Measurements from ENCODE around the gene TNFRSF21. TPM values are rescaled to one million over a fixed set of nuclear protein-coding genes. Genes with fewer than 3 reads are reported as not detected.

The TNFRSF21 gene
- total and polyA plus RNA-seq, 10 of the 15 experiments (the other 5 are each of a cell fraction or from before 2014, with no cell fraction given) = 0.09 to 1.0 (median 0.27) TPM

DNA sequence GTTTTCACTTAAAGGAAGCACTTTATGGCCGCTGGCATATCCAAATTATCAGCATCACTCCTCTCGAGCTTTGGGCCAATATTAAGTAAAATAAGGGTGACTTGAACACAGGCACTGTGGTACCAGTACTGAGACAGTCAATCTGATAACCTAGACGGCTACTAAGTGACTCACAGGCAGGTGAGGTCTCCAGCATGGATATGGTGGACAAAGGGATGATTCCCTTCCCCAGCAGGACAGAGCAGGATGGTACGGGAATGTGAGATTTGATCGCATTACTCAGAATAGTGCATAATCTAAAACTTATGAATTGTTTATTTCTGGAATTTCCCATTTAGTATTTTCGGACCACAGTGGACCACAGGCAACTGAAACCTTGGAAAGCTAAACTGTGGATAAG, 55.7 kb downstream of the TNFRSF21 start:
- RAD21 ChIA-PET (ENCODE audit: unreplicated experiment) = interaction anchor here (1.0 to 1.1 kb wide), 2 partner anchors 11 kb away, joined by 4 to 5 read pairs; no protein-coding TSS in a partner anchor
- FAIRE-seq = no peak
- TF ChIP-seq, protein P1, sequence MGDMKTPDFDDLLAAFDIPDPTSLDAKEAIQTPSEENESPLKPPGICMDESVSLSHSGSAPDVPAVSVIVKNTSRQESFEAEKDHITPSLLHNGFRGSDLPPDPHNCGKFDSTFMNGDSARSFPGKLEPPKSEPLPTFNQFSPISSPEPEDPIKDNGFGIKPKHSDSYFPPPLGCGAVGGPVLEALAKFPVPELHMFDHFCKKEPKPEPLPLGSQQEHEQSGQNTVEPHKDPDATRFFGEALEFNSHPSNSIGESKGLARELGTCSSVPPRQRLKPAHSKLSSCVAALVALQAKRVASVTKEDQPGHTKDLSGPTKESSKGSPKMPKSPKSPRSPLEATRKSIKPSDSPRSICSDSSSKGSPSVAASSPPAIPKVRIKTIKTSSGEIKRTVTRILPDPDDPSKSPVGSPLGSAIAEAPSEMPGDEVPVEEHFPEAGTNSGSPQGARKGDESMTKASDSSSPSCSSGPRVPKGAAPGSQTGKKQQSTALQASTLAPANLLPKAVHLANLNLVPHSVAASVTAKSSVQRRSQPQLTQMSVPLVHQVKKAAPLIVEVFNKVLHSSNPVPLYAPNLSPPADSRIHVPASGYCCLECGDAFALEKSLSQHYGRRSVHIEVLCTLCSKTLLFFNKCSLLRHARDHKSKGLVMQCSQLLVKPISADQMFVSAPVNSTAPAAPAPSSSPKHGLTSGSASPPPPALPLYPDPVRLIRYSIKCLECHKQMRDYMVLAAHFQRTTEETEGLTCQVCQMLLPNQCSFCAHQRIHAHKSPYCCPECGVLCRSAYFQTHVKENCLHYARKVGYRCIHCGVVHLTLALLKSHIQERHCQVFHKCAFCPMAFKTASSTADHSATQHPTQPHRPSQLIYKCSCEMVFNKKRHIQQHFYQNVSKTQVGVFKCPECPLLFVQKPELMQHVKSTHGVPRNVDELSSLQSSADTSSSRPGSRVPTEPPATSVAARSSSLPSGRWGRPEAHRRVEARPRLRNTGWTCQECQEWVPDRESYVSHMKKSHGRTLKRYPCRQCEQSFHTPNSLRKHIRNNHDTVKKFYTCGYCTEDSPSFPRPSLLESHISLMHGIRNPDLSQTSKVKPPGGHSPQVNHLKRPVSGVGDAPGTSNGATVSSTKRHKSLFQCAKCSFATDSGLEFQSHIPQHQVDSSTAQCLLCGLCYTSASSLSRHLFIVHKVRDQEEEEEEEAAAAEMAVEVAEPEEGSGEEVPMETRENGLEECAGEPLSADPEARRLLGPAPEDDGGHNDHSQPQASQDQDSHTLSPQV (IDR thresholded peaks at IDR 0.05) = no peak
- TF ChIP-seq SPI1 (IDR thresholded peaks at IDR 0.05; ENCODE audit: borderline replicate concordance, insufficient read depth, low read depth, low read length) = no peak
- TF ChIP-seq, protein P2, sequence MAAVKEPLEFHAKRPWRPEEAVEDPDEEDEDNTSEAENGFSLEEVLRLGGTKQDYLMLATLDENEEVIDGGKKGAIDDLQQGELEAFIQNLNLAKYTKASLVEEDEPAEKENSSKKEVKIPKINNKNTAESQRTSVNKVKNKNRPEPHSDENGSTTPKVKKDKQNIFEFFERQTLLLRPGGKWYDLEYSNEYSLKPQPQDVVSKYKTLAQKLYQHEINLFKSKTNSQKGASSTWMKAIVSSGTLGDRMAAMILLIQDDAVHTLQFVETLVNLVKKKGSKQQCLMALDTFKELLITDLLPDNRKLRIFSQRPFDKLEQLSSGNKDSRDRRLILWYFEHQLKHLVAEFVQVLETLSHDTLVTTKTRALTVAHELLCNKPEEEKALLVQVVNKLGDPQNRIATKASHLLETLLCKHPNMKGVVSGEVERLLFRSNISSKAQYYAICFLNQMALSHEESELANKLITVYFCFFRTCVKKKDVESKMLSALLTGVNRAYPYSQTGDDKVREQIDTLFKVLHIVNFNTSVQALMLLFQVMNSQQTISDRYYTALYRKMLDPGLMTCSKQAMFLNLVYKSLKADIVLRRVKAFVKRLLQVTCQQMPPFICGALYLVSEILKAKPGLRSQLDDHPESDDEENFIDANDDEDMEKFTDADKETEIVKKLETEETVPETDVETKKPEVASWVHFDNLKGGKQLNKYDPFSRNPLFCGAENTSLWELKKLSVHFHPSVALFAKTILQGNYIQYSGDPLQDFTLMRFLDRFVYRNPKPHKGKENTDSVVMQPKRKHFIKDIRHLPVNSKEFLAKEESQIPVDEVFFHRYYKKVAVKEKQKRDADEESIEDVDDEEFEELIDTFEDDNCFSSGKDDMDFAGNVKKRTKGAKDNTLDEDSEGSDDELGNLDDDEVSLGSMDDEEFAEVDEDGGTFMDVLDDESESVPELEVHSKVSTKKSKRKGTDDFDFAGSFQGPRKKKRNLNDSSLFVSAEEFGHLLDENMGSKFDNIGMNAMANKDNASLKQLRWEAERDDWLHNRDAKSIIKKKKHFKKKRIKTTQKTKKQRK (IDR thresholded peaks at IDR 0.05; ENCODE audit: low read depth, low read length) = no peak
- TF ChIP-seq, protein P3, sequence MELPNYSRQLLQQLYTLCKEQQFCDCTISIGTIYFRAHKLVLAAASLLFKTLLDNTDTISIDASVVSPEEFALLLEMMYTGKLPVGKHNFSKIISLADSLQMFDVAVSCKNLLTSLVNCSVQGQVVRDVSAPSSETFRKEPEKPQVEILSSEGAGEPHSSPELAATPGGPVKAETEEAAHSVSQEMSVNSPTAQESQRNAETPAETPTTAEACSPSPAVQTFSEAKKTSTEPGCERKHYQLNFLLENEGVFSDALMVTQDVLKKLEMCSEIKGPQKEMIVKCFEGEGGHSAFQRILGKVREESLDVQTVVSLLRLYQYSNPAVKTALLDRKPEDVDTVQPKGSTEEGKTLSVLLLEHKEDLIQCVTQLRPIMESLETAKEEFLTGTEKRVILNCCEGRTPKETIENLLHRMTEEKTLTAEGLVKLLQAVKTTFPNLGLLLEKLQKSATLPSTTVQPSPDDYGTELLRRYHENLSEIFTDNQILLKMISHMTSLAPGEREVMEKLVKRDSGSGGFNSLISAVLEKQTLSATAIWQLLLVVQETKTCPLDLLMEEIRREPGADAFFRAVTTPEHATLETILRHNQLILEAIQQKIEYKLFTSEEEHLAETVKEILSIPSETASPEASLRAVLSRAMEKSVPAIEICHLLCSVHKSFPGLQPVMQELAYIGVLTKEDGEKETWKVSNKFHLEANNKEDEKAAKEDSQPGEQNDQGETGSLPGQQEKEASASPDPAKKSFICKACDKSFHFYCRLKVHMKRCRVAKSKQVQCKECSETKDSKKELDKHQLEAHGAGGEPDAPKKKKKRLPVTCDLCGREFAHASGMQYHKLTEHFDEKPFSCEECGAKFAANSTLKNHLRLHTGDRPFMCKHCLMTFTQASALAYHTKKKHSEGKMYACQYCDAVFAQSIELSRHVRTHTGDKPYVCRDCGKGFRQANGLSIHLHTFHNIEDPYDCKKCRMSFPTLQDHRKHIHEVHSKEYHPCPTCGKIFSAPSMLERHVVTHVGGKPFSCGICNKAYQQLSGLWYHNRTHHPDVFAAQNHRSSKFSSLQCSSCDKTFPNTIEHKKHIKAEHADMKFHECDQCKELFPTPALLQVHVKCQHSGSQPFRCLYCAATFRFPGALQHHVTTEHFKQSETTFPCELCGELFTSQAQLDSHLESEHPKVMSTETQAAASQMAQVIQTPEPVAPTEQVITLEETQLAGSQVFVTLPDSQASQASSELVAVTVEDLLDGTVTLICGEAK (IDR thresholded peaks at IDR 0.05; ENCODE audit: borderline replicate concordance) = no peak
- no peak for TF ChIP-seq ATF7 (IDR thresholded peaks at IDR 0.05; ENCODE audit: low read depth)
- TF ChIP-seq MEF2B (IDR thresholded peaks at IDR 0.05; ENCODE audit: partially characterized antibody, poor library complexity, severe bottlenecking) = no peak
- no peak for TF ChIP-seq ZNF24 (IDR thresholded peaks at IDR 0.05)
- TF ChIP-seq, protein P4, sequence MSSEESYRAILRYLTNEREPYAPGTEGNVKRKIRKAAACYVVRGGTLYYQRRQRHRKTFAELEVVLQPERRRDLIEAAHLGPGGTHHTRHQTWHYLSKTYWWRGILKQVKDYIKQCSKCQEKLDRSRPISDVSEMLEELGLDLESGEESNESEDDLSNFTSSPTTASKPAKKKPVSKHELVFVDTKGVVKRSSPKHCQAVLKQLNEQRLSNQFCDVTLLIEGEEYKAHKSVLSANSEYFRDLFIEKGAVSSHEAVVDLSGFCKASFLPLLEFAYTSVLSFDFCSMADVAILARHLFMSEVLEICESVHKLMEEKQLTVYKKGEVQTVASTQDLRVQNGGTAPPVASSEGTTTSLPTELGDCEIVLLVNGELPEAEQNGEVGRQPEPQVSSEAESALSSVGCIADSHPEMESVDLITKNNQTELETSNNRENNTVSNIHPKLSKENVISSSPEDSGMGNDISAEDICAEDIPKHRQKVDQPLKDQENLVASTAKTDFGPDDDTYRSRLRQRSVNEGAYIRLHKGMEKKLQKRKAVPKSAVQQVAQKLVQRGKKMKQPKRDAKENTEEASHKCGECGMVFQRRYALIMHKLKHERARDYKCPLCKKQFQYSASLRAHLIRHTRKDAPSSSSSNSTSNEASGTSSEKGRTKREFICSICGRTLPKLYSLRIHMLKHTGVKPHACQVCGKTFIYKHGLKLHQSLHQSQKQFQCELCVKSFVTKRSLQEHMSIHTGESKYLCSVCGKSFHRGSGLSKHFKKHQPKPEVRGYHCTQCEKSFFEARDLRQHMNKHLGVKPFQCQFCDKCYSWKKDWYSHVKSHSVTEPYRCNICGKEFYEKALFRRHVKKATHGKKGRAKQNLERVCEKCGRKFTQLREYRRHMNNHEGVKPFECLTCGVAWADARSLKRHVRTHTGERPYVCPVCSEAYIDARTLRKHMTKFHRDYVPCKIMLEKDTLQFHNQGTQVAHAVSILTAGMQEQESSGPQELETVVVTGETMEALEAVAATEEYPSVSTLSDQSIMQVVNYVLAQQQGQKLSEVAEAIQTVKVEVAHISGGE (CRISPR knock-in tag; IDR thresholded peaks at IDR 0.05) = no peak

More for the DNA sequence above, 55.7 kb downstream of the TNFRSF21 start:
- DNase-seq (ENCODE audit: low read depth, low spot score) (no peak), ATAC-seq (no peak)
- H2AFZ ChIP-seq (ENCODE audit: control insufficient read depth, low read depth, low read length) = no peak overlapping the region
- BruUV-seq (replicated peaks) = no TSS peak
- H3K79me2 ChIP-seq (ENCODE audit: control insufficient read depth, insufficient read depth, low read length) = no peaks in the 10 kb centered on the region
- H3K4me1 ChIP-seq (ENCODE audit: control insufficient read depth, insufficient read depth, low read length) = no peaks in the 10 kb centered on the region
- no peak overlapping the region for H3K4me2 ChIP-seq (ENCODE audit: control insufficient read depth, insufficient read depth)
- H3K9ac ChIP-seq (ENCODE audit: control insufficient read depth, insufficient read depth, low read length) = no peak overlapping the region
- in situ Hi-C loops (cut with MboI) = no loop called here
- ChIA-PET SMC1A (ENCODE audit: uncharacterized antibody, unreplicated experiment) (interaction anchor here (1.3 kb wide), 1 partner anchor 11 kb away, joined by 4 read pairs; no protein-coding TSS in a partner anchor), CTCF (interaction anchor here (0.9 kb wide), 1 partner anchor 12 kb away, joined by 3 read pairs; no protein-coding TSS in a partner anchor), POLR2A (no interaction called here)
- intact Hi-C loops (cut with micrococcal nuclease; ENCODE audit: unreplicated experiment) = no loop called here
- no peak overlapping the region for H3K4me3 ChIP-seq
- H3K27ac ChIP-seq (ENCODE audit: control insufficient read depth, insufficient read depth) = no peak overlapping the region
- H3K36me3 ChIP-seq (ENCODE audit: control insufficient read depth in 2 of 2, insufficient read depth in 2 of 2, low read length in 1 of 2) = no peaks in the 10 kb centered on the region
- H4K20me1 ChIP-seq (ENCODE audit: control insufficient read depth, insufficient read depth) = no peaks in the 10 kb centered on the region
- no peaks in the 10 kb centered on the region; a peak in 1 of 4 replicates for H3K27me3 ChIP-seq (replicated peaks in 1 of 2; ENCODE audit: control insufficient read depth in 2 of 2, insufficient read depth in 2 of 2, low read length in 1 of 2)
- 27% methylated on average over 6 of the region's 6 CpGs for WGBS (ENCODE audit: insufficient coverage, insufficient replicate concordance, low lambda C conversion rate, missing lambda C conversion rate)
- H3K9me3 ChIP-seq (replicated peaks; ENCODE audit: control insufficient read depth, insufficient read depth, low read length) = no peaks in the 10 kb centered on the region
